Measurements from ENCODE around the gene KDM4C. TPM values are rescaled to one million over a fixed set of nuclear protein-coding genes. Genes with fewer than 3 reads are reported as not detected.

The KDM4C gene
- total RNA-seq, 1 donor from 2014 or later = 26.6 TPM

DNA sequence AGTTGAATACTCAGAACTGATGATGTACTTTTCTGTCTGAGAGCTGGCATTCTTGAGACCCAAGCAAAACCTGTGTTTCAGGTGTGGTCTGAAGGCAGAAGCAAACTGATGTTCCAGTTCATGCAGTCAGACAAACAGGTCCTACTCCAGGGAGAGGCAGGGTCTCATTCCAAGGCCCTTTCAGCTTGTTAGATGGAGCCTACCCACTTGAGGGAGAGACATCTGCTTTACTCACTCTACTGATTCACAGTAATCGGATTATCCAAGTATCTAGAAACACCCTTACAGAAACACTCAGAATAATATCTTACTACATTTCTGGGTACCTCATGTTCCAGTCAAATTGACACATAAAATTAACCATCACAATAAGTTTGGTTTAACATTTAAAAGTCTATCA, 207.8 kb downstream of the KDM4C start:
- peaks cover 1% of the 10 kb centered on the region for H3K4me1 Mint-ChIP-seq (ENCODE audit: low read depth)
- no peak overlapping the region for H3K4me3 Mint-ChIP-seq (ENCODE audit: low read depth)
- no peaks in the 10 kb centered on the region for H3K27me3 Mint-ChIP-seq
- H3K9me3 Mint-ChIP-seq (ENCODE audit: low read depth) = no peaks in the 10 kb centered on the region
- DNase-seq (ENCODE audit: low spot score, unreplicated experiment) = no peak
- no peaks in the 10 kb centered on the region for H3K36me3 Mint-ChIP-seq (ENCODE audit: insufficient read depth)
- TF ChIP-seq, protein P1, sequence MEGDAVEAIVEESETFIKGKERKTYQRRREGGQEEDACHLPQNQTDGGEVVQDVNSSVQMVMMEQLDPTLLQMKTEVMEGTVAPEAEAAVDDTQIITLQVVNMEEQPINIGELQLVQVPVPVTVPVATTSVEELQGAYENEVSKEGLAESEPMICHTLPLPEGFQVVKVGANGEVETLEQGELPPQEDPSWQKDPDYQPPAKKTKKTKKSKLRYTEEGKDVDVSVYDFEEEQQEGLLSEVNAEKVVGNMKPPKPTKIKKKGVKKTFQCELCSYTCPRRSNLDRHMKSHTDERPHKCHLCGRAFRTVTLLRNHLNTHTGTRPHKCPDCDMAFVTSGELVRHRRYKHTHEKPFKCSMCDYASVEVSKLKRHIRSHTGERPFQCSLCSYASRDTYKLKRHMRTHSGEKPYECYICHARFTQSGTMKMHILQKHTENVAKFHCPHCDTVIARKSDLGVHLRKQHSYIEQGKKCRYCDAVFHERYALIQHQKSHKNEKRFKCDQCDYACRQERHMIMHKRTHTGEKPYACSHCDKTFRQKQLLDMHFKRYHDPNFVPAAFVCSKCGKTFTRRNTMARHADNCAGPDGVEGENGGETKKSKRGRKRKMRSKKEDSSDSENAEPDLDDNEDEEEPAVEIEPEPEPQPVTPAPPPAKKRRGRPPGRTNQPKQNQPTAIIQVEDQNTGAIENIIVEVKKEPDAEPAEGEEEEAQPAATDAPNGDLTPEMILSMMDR (IDR thresholded peaks at IDR 0.05; ENCODE audit: unreplicated experiment) = no peak
- no peak overlapping the region for H3K27ac Mint-ChIP-seq

GRCh38 chr9:6968271-6968670, 210.5 kb downstream of the KDM4C start:
- TF ChIP-seq, protein P1 (IDR thresholded peaks at IDR 0.05; ENCODE audit: unreplicated experiment) = no peak
- no peaks in the 10 kb centered on the region for H3K4me1 Mint-ChIP-seq (ENCODE audit: low read depth)
- H3K4me3 Mint-ChIP-seq (ENCODE audit: low read depth) = no peak overlapping the region
- DNase-seq (ENCODE audit: low spot score, unreplicated experiment) = no peak
- no peaks in the 10 kb centered on the region for H3K9me3 Mint-ChIP-seq (ENCODE audit: low read depth)
- H3K36me3 Mint-ChIP-seq (ENCODE audit: insufficient read depth) = no peaks in the 10 kb centered on the region
- no peak overlapping the region for H3K27ac Mint-ChIP-seq
- H3K27me3 Mint-ChIP-seq = no peaks in the 10 kb centered on the region

DNA sequence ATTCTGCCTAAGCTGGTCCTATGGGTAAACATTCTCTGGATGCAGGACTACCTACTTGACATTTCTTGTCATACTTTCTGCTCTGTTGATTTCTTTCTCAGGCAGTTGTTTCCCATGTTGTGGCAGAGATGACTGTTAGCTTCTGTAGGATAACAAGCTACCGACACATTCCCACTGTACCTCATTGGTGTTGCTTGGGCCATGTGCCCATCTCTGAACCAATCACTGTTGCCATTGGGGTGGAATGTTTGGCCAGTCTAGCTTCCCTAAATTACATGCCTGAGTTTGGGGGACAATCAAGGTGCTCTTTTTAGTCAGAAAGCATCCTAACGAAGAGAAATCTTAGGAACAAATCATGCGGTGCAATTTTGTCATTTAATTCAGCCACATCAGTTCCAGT, 212.0 kb downstream of the KDM4C start:
- Mint-ChIP-seq H3K27me3 (no peaks in the 10 kb centered on the region), H3K4me1 (ENCODE audit: low read depth) (no peaks in the 10 kb centered on the region), H3K36me3 (ENCODE audit: insufficient read depth) (no peaks in the 10 kb centered on the region), H3K9me3 (ENCODE audit: low read depth) (no peaks in the 10 kb centered on the region), H3K4me3 (ENCODE audit: low read depth) (no peak overlapping the region), H3K27ac (no peak overlapping the region)
- TF ChIP-seq, protein P1 (IDR thresholded peaks at IDR 0.05; ENCODE audit: unreplicated experiment) = no peak
- DNase-seq (ENCODE audit: low spot score, unreplicated experiment) = no peak

GRCh38 chr9:6973089-6973488, 215.3 kb downstream of the KDM4C start:
- TF ChIP-seq, protein P1 (IDR thresholded peaks at IDR 0.05; ENCODE audit: unreplicated experiment) = no peak
- H3K4me3 Mint-ChIP-seq (ENCODE audit: low read depth) = no peak overlapping the region
- no peaks in the 10 kb centered on the region for H3K36me3 Mint-ChIP-seq (ENCODE audit: insufficient read depth)

DNA sequence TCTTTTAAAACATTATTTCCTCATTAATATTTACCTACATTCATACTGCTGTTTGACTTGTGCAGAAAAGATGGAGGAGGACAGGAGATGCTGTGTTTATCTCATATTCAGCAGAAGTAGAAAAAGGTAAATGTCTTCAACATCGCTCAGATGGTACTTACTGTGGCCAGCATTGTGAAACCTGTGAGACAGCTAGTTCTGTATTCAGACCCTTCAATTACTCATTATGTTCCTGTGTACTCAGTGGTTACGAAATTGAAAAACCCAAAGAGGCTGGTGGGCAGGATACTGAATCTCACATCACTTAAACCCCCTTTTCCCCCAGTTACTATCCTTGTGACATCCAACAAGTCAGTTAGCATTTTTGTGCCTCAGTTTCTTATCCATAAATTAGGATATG, 216.0 kb downstream of the KDM4C start:
- TF ChIP-seq, protein P1 (IDR thresholded peaks at IDR 0.05; ENCODE audit: unreplicated experiment) = no peak
- H3K36me3 Mint-ChIP-seq (ENCODE audit: insufficient read depth) = no peaks in the 10 kb centered on the region
- H3K27me3 Mint-ChIP-seq = no peaks in the 10 kb centered on the region
- H3K27ac Mint-ChIP-seq = no peak overlapping the region
- DNase-seq (ENCODE audit: low spot score, unreplicated experiment) = no peak
- no peaks in the 10 kb centered on the region for H3K9me3 Mint-ChIP-seq (ENCODE audit: low read depth)
- no peak overlapping the region for H3K4me3 Mint-ChIP-seq (ENCODE audit: low read depth)
- no peaks in the 10 kb centered on the region for H3K4me1 Mint-ChIP-seq (ENCODE audit: low read depth)

More at GRCh38 chr9:6973089-6973488, 215.3 kb downstream of the KDM4C start:
- Mint-ChIP-seq H3K27ac (no peak overlapping the region), H3K27me3 (no peaks in the 10 kb centered on the region), H3K9me3 (ENCODE audit: low read depth) (no peaks in the 10 kb centered on the region), H3K4me1 (ENCODE audit: low read depth) (no peaks in the 10 kb centered on the region)
- DNase-seq (ENCODE audit: low spot score, unreplicated experiment) = no peak
